Tibial nerve (tissue), 4 donors: ENCODE data around the gene ELAPOR2.

Experiments used
- EP300 ChIP-seq, 2 donors: sonication (generic); formaldehyde crosslinking; IDR thresholded peaks; one replicate each; pipeline ENCODE4 v1.6.1; 2017; ENCODE audit warnings: antibody characterized with exemption in 2 of 2, mild to moderate bottlenecking in 1 of 2
- TF ChIP-seq, protein P1 (sequence below), 5 experiments: fragments of 200-600 bp in 3 of 5; fragments of 450-650 bp in 2 of 5; sonication (generic) in 3 of 5; IDR thresholded peaks; one replicate each; pipeline ENCODE4 v1.5.1; 2016 to 2019; ENCODE audit warnings: antibody characterized with exemption in 5 of 5, mild to moderate bottlenecking in 3 of 5, moderate library complexity in 2 of 5

DNA sequence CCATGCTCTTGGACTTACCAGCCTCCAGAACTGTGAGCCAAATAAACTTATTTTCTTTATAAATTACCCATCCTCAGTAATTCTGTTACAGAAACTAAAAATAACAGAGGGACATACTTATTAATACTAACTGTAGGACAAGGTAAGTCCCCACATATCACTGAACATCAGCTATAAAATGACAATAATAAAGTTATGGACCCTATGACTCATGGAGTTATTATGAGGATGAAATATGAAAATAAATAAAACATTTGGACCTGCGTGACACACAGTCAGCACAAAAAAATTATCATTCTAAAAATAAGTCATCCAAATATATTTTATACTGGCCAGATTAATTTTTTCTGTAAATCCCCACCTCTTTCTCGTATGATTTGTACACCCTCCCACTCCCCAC, 34.9 kb upstream of the ELAPOR2 start:
- TF ChIP-seq, protein P1, sequence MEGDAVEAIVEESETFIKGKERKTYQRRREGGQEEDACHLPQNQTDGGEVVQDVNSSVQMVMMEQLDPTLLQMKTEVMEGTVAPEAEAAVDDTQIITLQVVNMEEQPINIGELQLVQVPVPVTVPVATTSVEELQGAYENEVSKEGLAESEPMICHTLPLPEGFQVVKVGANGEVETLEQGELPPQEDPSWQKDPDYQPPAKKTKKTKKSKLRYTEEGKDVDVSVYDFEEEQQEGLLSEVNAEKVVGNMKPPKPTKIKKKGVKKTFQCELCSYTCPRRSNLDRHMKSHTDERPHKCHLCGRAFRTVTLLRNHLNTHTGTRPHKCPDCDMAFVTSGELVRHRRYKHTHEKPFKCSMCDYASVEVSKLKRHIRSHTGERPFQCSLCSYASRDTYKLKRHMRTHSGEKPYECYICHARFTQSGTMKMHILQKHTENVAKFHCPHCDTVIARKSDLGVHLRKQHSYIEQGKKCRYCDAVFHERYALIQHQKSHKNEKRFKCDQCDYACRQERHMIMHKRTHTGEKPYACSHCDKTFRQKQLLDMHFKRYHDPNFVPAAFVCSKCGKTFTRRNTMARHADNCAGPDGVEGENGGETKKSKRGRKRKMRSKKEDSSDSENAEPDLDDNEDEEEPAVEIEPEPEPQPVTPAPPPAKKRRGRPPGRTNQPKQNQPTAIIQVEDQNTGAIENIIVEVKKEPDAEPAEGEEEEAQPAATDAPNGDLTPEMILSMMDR (IDR thresholded peaks at IDR 0.05) = no peak
- no peak for TF ChIP-seq EP300 (IDR thresholded peaks at IDR 0.05)
